ENCODE results near the gene PDCL2. TPM values are rescaled to one million over a fixed set of nuclear protein-coding genes. Genes with fewer than 3 reads are reported as not detected.

PDCL2 gene
- total RNA-seq, 1 experiment from 2014 or later, result not detected

- Mint-ChIP-seq H3K4me1 (ENCODE audit: low read depth, unreplicated experiment) (peaks cover 18% of the 10 kb centered on the region), H3K36me3 (ENCODE audit: insufficient read depth, unreplicated experiment) (peaks cover 25% of the 10 kb centered on the region), H3K9me3 (ENCODE audit: low read depth, unreplicated experiment) (no peaks in the 10 kb centered on the region), H3K27me3 (ENCODE audit: unreplicated experiment) (no peaks in the 10 kb centered on the region), H3K27ac (ENCODE audit: unreplicated experiment) (no peak overlapping the region), H3K4me3 (ENCODE audit: low read depth, unreplicated experiment) (peak overlapping the region; percentile 79)
- intact Hi-C loops (cut with micrococcal nuclease; ENCODE audit: unreplicated experiment), result no loop called here
- no peak for DNase-seq
- BruUV-seq (replicated peaks), result no TSS peak
- no peak for TF ChIP-seq CTCF (IDR thresholded peaks at IDR 0.05; ENCODE audit: unreplicated experiment)
- CTCF ChIA-PET, result no interaction called here
These were observed 48.2 kb downstream of the PDCL2 start for GRCh38 chr4:55543858-55544257.

GRCh38 chr4:55540271-55540670 is 51.8 kb downstream of the PDCL2 start:
- CTCF ChIA-PET, result no interaction called here
- no peaks in the 10 kb centered on the region for H3K27me3 Mint-ChIP-seq (ENCODE audit: unreplicated experiment)
- H3K4me1 Mint-ChIP-seq (ENCODE audit: low read depth, unreplicated experiment), result peaks cover 11% of the 10 kb centered on the region
- H3K36me3 Mint-ChIP-seq (ENCODE audit: insufficient read depth, unreplicated experiment), result peaks cover 4% of the 10 kb centered on the region
- TF ChIP-seq CTCF (IDR thresholded peaks at IDR 0.05; ENCODE audit: unreplicated experiment), result no peak
- H3K4me3 Mint-ChIP-seq (ENCODE audit: low read depth, unreplicated experiment), result no peak overlapping the region
- no peaks in the 10 kb centered on the region for H3K9me3 Mint-ChIP-seq (ENCODE audit: low read depth, unreplicated experiment)
- intact Hi-C loops (cut with micrococcal nuclease; ENCODE audit: unreplicated experiment), result no loop called here
- H3K27ac Mint-ChIP-seq (ENCODE audit: unreplicated experiment), result no peak overlapping the region
- no peak for DNase-seq
- no TSS peak for BruUV-seq (replicated peaks)

- H3K4me3 Mint-ChIP-seq (ENCODE audit: low read depth, unreplicated experiment), result no peak overlapping the region
- intact Hi-C loops (cut with micrococcal nuclease; ENCODE audit: unreplicated experiment), result no loop called here
- no peak for TF ChIP-seq CTCF (IDR thresholded peaks at IDR 0.05; ENCODE audit: unreplicated experiment)
- no peaks in the 10 kb centered on the region for H3K9me3 Mint-ChIP-seq (ENCODE audit: low read depth, unreplicated experiment)
- DNase-seq, result no peak
- peaks cover 9% of the 10 kb centered on the region for H3K4me1 Mint-ChIP-seq (ENCODE audit: low read depth, unreplicated experiment)
- H3K36me3 Mint-ChIP-seq (ENCODE audit: insufficient read depth, unreplicated experiment), result no peaks in the 10 kb centered on the region
- no peak overlapping the region for H3K27ac Mint-ChIP-seq (ENCODE audit: unreplicated experiment)
- CTCF ChIA-PET, result no interaction called here
- no peaks in the 10 kb centered on the region for H3K27me3 Mint-ChIP-seq (ENCODE audit: unreplicated experiment)
- BruUV-seq (replicated peaks), result no TSS peak
These were observed 52.4 kb downstream of the PDCL2 start for GRCh38 chr4:55539658-55540057.

GRCh38 chr4:55538531-55538930 is 53.5 kb downstream of the PDCL2 start:
- intact Hi-C loops (cut with micrococcal nuclease; ENCODE audit: unreplicated experiment), result no loop called here
- H3K27ac Mint-ChIP-seq (ENCODE audit: unreplicated experiment), result no peak overlapping the region
- BruUV-seq (replicated peaks), result no TSS peak
- no peak for TF ChIP-seq CTCF (IDR thresholded peaks at IDR 0.05; ENCODE audit: unreplicated experiment)
- H3K4me3 Mint-ChIP-seq (ENCODE audit: low read depth, unreplicated experiment), result no peak overlapping the region
- no peaks in the 10 kb centered on the region for H3K4me1 Mint-ChIP-seq (ENCODE audit: low read depth, unreplicated experiment)
- DNase-seq, result no peak
- CTCF ChIA-PET, result interaction anchor here (0.8 kb wide), 1 partner anchor 15 kb away, joined by 3 read pairs; no protein-coding TSS in a partner anchor
- H3K27me3 Mint-ChIP-seq (ENCODE audit: unreplicated experiment), result no peaks in the 10 kb centered on the region
- no peaks in the 10 kb centered on the region for H3K36me3 Mint-ChIP-seq (ENCODE audit: insufficient read depth, unreplicated experiment)
- H3K9me3 Mint-ChIP-seq (ENCODE audit: low read depth, unreplicated experiment), result no peaks in the 10 kb centered on the region
